ENCODE data around the gene TACSTD2.
"Not testable (repeated sequence)": the region's sequence is repeated elsewhere in the genome, so short reads cannot be mapped to it uniquely, and the experiment has no call there.

TACSTD2 gene

DNA sequence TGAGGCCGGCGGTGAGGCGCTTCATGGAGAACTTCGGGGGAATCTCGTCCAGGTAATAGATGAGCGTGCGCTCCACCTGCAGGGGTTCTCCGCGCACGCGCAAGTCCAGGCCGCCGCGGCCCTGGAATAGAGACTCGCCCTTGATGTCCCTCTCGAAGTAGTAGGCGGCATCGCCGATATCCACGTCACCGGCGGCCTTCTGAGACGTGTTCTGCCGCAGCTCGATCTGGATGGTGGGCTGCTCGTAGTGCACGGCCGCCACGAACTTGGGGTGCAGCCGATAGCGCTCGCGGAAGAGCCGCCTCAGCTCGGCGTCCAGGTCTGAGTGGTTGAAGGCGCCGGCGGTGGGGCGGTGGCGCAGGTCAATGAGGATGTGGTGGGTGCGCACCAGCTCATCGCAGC lies 726 bp downstream of the TACSTD2 start:
- H3K36me3 Mint-ChIP-seq = no peaks in the 10 kb centered on the region
- peaks cover 40% of the 10 kb centered on the region for H3K4me1 Mint-ChIP-seq
- no peaks in the 10 kb centered on the region for H3K9me3 Mint-ChIP-seq
- H3K27ac Mint-ChIP-seq = no peak overlapping the region
- peaks cover 36% of the 10 kb centered on the region for H3K27me3 Mint-ChIP-seq
- peak overlapping the region; percentile 72 for H3K4me3 Mint-ChIP-seq

DNA sequence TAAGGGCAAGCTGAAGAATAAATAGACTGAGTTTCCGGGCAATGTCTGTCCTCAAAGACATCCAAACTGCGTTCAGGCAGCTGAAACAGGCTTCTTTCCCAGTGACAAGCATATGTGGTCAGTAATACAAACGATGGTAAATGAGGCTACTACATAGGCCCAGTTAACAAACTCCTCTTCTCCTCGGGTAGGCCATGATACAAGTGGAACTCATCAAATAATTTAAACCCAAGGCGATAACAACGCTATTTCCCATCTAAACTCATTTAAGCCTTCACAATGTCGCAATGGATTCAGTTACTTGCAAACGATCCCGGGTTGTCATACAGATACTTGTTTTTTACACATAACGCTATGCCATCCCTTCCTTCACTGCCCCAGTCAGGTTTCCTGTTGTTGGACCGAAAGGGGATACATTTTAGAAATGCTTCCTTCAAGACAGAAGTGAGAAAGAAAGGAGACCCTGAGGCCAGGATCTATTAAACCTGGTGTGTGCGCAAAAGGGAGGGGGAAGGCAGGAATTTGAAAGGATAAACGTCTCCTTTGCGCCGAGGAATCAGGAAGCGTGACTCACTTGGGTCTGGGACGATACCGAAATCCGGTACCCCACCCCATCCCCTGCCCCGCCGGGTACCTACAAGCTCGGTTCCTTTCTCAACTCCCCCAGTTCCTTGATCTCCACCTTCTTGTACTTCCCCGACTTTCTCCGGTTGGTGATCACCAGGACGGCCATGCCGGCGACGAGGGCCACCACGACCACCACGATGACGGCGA lies 1.3 kb downstream of the TACSTD2 start:
- peak overlapping the region; percentile 72 for H3K4me3 Mint-ChIP-seq
- H3K9me3 Mint-ChIP-seq = no peaks in the 10 kb centered on the region
- H3K27ac Mint-ChIP-seq = no peak overlapping the region
- no peaks in the 10 kb centered on the region for H3K36me3 Mint-ChIP-seq
- peaks cover 36% of the 10 kb centered on the region for H3K27me3 Mint-ChIP-seq
- peaks cover 40% of the 10 kb centered on the region for H3K4me1 Mint-ChIP-seq

DNA sequence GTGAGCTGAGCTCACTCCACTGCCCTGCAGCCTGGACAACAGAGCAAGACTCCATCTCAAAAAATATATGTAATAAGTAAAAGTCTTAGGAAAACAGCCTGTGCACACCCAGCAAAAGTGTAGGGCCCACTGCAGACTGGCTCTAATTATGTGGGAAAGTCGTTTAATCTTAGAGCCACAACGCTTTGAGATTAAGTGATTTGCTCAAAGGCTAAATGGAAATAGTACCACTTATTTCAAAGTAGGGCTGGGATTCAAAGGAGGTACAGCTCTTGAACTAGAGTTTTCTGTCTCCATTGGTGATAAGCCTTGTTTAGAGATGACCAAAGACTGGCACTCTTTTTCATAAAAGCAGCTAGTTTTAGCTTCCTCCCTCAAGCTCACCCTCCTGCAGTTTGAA lies 2.2 kb downstream of the TACSTD2 start:
- Mint-ChIP-seq H3K4me1 (peaks cover 40% of the 10 kb centered on the region), H3K9me3 (no peaks in the 10 kb centered on the region), H3K4me3 (no peak overlapping the region), H3K27ac (no peak overlapping the region), H3K36me3 (no peaks in the 10 kb centered on the region), H3K27me3 (peaks cover 36% of the 10 kb centered on the region)

DNA sequence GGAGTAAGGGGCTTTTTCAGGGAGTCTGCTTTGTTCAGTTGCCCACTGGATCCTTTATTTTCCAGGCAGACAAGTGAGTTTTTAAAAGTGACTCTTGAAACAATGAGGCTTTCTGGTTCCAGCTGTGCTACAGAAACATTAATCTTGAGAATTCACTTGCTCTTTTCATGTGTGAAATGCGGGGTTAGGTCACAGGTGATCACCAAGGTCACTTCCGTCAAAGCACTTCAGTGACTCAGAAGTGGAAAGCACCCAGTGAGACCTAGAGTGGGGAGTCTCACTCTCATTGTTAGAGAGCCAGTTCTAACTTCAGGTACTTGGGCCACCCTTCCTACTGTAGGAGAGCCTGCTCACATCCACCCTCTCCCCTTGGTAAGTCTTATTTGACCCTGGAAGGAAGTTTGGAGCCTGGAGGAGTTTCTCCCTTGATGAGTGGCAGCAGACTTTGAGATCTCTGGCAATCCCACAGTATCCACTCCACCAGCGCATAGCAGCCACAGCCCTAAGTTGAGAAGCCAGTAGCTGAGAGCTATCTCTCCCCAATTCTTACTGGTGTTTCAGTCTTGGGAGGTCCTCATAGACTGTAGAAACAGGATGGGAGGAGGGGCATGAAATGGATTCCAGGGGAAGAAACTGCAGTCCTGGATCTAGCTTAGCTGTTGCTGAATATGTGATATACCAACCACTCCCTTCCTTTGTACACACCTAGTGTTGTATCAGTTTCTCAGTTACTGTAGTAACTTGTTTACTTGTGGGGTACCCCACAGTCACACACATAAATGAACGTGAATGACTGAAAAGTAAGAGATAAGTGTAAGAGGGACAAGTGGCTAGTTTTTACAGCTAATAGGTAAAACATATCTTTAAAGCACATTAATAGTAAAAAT lies 3.1 kb downstream of the TACSTD2 start:
- H3K36me3 Mint-ChIP-seq = no peaks in the 10 kb centered on the region
- H3K4me3 Mint-ChIP-seq = no peak overlapping the region
- H3K27ac Mint-ChIP-seq = no peak overlapping the region
- H3K9me3 Mint-ChIP-seq = no peaks in the 10 kb centered on the region
- peaks cover 40% of the 10 kb centered on the region for H3K4me1 Mint-ChIP-seq
- H3K27me3 Mint-ChIP-seq = peaks cover 28% of the 10 kb centered on the region

DNA sequence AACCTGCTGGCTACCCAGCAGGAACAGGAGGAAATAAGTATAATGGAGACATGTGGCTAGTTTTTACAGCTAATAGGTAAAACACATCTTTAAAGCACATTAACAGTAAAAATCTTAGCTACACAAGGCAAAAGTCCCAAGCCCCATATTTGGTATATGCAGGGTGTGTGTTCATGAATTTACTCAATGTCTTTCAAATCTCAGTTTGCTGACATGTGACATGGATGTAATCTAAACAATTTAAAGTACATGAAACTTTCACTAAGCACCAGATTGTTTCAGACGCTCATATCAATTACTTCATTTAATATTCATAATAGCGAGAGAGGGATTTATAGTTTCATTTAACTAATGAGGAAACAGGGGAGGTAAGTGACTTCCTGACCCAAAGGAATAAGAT lies 3.9 kb downstream of the TACSTD2 start:
- H3K27ac Mint-ChIP-seq = no peak overlapping the region
- no peak overlapping the region for H3K4me3 Mint-ChIP-seq
- H3K27me3 Mint-ChIP-seq = peaks cover 27% of the 10 kb centered on the region
- peaks cover 39% of the 10 kb centered on the region for H3K4me1 Mint-ChIP-seq
- no peaks in the 10 kb centered on the region for H3K36me3 Mint-ChIP-seq
- H3K9me3 Mint-ChIP-seq = no peaks in the 10 kb centered on the region

DNA sequence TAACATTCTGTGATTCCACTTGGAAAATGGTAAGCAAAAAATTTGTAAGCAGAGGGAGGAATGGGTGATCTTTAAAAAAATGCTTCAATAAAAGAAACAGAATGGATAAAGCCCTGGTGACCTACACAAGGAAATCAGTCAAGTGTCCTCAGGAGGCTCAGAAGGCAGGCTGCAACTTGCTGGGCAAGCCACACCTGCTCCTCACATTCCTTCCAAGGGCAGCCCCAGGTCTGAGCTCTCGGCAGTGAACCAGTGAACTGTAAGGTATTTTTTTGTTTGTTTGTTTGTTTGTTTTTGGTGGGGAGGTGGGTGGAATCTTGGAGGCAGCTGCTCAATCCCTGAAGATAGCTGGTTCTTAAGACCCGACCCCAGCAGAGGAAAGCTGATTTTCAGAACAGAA lies 4.4 kb downstream of the TACSTD2 start:
- H3K27ac Mint-ChIP-seq = no peak overlapping the region

DNA sequence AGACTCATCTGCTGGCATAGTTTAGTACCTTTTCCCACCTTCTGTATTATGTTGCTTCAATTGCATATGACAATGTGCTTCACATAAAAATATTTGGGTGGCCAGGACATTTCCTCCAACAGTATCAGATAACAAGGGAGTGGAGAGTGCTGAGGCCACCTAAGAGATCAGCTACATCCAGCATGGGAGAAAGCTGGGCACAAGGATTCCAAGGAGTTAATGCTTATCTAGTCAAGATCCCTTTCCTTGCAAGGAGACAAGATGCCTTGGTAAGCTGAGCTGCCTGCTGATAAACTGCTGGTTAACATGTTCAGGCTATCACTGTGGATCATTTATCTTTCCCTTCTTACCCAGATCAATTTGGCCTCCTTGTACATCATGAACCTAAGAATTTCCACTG lies 5.4 kb downstream of the TACSTD2 start:
- Mint-ChIP-seq H3K36me3 (no peaks in the 10 kb centered on the region), H3K27ac (no peak overlapping the region), H3K4me3 (no peak overlapping the region), H3K4me1 (peaks cover 30% of the 10 kb centered on the region), H3K27me3 (peaks cover 18% of the 10 kb centered on the region), H3K9me3 (no peaks in the 10 kb centered on the region)

More for the DNA sequence above, 4.4 kb downstream of the TACSTD2 start:
- Mint-ChIP-seq H3K4me3 (no peak overlapping the region), H3K36me3 (no peaks in the 10 kb centered on the region), H3K4me1 (peaks cover 35% of the 10 kb centered on the region), H3K27me3 (peaks cover 23% of the 10 kb centered on the region), H3K9me3 (no peaks in the 10 kb centered on the region)

DNA sequence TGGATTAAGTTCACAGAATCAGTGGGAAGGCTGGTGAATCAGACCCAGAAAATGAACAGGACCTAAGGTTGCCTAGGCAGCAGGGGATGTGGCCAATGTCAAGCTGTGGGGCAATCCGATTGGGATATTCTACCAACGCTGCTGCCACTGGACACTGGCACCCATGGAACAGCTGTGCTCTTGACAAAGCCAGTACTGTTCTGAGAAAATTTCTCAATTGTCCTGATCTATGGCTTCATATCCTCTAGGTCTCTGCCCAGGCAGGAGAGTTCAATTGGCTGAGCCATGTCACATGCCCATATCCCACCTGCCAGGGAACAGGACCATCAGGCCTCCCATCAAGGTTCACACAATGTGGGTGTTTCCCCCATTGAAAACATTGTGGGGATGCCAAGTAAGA lies 6.2 kb downstream of the TACSTD2 start:
- Mint-ChIP-seq H3K4me1 (peaks cover 23% of the 10 kb centered on the region), H3K36me3 (no peaks in the 10 kb centered on the region), H3K4me3 (no peak overlapping the region), H3K9me3 (no peaks in the 10 kb centered on the region), H3K27me3 (peaks cover 14% of the 10 kb centered on the region), H3K27ac (no peak overlapping the region)

DNA sequence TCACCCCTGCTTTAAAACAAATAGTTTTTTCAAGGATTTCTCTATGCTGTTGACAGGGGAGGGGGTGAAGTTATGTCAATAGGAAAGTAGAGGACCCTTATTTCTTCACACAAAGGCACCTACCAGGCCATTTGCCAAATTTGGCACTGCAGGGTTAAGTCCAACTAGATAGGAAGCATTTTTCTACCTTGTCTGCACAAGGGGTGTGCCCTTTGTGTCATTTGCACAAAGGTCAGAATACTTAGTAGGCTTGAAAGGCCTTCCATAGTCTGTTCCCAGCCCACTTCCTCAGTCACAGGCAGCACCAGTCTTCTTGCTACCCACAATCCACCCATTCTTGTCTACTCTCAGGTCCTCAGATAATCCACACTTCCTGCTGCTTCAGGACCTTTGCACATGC lies 7.0 kb downstream of the TACSTD2 start:
- Mint-ChIP-seq H3K36me3 (no peaks in the 10 kb centered on the region), H3K27me3 (peaks cover 9% of the 10 kb centered on the region), H3K4me1 (peaks cover 16% of the 10 kb centered on the region)

DNA sequence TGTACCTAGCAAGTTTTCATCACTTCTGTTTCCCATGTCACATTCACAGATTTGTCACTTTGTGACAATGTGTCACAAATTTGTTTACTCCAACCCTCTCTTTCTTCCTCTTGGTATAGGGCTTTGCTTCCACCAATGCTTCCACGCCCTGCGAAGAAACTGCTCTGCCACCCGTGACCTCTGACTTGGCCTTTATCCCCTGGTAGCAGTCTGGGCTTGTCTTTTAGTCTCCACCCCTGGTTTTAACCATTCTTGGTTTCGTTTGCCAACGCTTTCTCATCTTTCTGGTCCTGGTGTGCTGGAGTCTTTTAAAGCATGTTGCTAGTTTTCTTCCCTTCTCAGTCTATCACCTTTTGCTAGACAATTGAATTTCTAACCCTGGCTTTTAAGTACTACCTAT lies 8.1 kb downstream of the TACSTD2 start:
- H3K4me3 Mint-ChIP-seq = no peak overlapping the region
- no peaks in the 10 kb centered on the region for H3K9me3 Mint-ChIP-seq
- peaks cover 8% of the 10 kb centered on the region for H3K27me3 Mint-ChIP-seq
- H3K4me1 Mint-ChIP-seq = peaks cover 12% of the 10 kb centered on the region
- no peaks in the 10 kb centered on the region for H3K36me3 Mint-ChIP-seq
- no peak overlapping the region for H3K27ac Mint-ChIP-seq

More for the DNA sequence above, 7.0 kb downstream of the TACSTD2 start:
- Mint-ChIP-seq H3K27ac (no peak overlapping the region), H3K9me3 (no peaks in the 10 kb centered on the region), H3K4me3 (no peak overlapping the region)

DNA sequence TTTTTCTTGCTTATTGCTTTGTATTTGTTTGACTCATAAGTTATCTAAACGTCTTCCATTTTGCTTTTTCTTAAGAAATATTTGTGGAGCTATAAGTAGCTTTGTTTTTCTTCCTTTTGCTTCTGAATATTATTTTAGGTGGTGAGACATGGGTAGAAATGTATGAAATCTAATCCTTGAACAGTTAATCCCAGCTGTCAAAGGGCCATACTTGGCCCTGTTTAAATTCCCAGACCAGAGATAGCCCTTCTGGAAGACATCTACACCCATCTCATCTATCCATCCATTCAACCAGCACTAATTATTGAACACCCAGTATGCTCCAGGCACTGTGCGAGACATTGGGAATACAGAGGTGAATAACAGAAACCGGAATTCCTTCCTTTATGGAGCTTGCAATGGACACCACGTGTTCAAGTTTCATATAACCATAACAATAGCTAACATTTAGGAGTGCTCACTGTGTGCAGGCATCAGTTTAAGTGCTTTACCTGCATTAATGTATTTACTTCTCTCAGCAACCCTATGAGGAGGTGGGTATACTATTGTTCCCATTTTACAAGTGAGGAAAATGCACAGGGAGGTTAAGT lies 8.7 kb downstream of the TACSTD2 start:
- H3K27me3 Mint-ChIP-seq = peaks cover 8% of the 10 kb centered on the region
- no peak overlapping the region for H3K4me3 Mint-ChIP-seq
- H3K36me3 Mint-ChIP-seq = no peaks in the 10 kb centered on the region
- no peaks in the 10 kb centered on the region for H3K9me3 Mint-ChIP-seq
- no peak overlapping the region for H3K27ac Mint-ChIP-seq
- peaks cover 6% of the 10 kb centered on the region for H3K4me1 Mint-ChIP-seq

DNA sequence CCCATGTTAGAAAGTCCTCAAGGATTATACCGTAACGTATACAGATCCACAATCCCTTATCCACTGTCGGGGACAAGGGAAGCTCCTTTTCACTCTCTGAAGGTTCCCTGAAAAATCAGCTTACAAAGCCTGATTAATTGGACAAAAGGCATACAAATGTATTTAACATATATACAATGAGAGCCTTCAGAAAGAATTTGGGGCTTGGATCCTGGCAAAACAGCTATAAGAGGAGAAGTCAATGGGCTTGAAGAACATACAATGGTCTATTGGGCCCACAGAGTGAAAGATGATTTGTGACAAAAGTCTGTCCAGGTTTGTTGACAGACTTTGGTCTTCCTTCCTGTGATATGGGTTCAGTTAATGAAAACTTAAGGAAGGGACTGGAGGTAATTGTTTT lies 10.7 kb downstream of the TACSTD2 start:
- Mint-ChIP-seq H3K4me3 (no peak overlapping the region), H3K4me1 (no peaks in the 10 kb centered on the region), H3K36me3 (no peaks in the 10 kb centered on the region), H3K27ac (no peak overlapping the region), H3K9me3 (no peaks in the 10 kb centered on the region), H3K27me3 (peaks cover 9% of the 10 kb centered on the region)

DNA sequence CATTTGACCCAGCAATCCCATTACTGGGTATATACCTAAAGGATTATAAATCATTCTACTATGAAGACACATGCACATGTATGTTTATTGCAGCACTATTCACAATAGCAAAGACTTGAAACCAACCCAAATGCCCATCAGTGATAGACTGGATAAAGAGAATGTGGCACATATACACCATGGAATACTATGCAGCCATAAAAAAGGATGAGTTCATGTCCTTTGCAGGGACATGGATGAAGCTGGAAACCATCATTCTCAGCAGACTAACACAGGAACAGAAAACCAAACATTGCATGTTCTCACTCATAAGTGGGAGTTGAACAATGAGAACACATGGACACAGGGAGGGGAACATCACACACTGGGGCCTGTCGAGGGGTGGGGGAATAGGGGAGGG lies 13.3 kb downstream of the TACSTD2 start:
- peaks cover 13% of the 10 kb centered on the region for H3K27me3 Mint-ChIP-seq
- not testable (repeated sequence) for H3K36me3 Mint-ChIP-seq, H3K27ac Mint-ChIP-seq, H3K4me1 Mint-ChIP-seq, H3K4me3 Mint-ChIP-seq, H3K9me3 Mint-ChIP-seq

DNA sequence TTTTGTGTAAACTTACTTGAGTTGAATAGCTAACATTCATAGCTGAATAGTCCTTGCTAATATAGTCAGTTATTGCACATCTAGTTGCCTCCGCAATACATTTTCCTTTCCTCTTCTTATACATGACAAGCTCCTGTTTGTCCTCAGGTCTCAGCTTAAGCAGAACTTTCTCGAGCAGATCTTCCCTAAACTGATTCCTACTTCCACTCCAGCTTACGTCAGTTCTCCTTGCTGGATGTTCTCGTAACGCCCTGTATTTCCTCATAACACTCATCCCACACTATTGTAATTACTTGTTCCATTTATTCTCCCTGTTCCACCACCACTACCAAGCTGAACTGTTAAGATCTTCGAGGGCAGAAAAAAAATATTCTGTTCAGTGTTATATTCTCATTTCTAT lies 15.4 kb downstream of the TACSTD2 start:
- no peak overlapping the region for H3K4me3 Mint-ChIP-seq
- H3K27ac Mint-ChIP-seq = no peak overlapping the region
- H3K36me3 Mint-ChIP-seq = no peaks in the 10 kb centered on the region
- H3K4me1 Mint-ChIP-seq = no peaks in the 10 kb centered on the region
- no peaks in the 10 kb centered on the region for H3K9me3 Mint-ChIP-seq
- H3K27me3 Mint-ChIP-seq = peaks cover 20% of the 10 kb centered on the region

DNA sequence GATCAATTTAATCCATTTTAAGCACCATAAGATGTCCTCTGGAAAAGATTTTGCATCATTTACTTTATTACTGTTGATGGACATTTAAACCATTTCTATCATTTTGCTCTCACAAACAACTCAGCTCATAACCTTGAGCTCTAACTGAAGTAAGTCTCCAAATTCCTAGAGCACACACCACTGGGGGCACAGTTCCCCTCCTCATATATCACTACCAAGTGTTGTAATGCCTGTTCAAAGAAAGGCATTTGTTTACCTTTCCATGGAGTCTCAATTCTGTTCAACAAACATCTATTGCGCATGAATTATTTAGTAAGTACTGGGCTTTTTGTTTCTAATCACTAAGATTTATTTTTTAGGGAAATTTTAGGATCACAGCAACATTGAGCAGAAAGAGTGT lies 21.7 kb downstream of the TACSTD2 start:
- Mint-ChIP-seq H3K4me1 (no peaks in the 10 kb centered on the region), H3K9me3 (no peaks in the 10 kb centered on the region), H3K4me3 (no peak overlapping the region), H3K27ac (no peak overlapping the region), H3K36me3 (no peaks in the 10 kb centered on the region), H3K27me3 (peaks cover 12% of the 10 kb centered on the region)
